Activated naive CD8-positive, alpha-beta T cell treated with anti-CD3 and anti-CD28 coated beads for 36 hours (primary cell): ENCODE results near the gene MLLT1. TPM values are rescaled to one million over a fixed set of nuclear protein-coding genes. Genes with fewer than 3 reads are reported as not detected.

ENCODE experiments used
- DNase-seq: peaks from one replicate; pipeline ENCODE4 v3.0.0; 2021
- H3K27ac Mint-ChIP-seq: one replicate; pipeline ENCODE4 v1.8.0; 2022; ENCODE audit warnings: mild to moderate bottlenecking, moderate library complexity, mixed read lengths
- H3K27me3 Mint-ChIP-seq: one replicate; pipeline ENCODE4 v1.8.0; 2022; ENCODE audit warnings: mild to moderate bottlenecking, mixed read lengths
- H3K36me3 Mint-ChIP-seq: one replicate; pipeline ENCODE4 v1.8.0; 2021; ENCODE audit warnings: mild to moderate bottlenecking, mixed read lengths
- H3K4me1 Mint-ChIP-seq: one replicate; pipeline ENCODE4 v1.8.0; 2021; ENCODE audit warnings: mixed read lengths
- H3K4me3 Mint-ChIP-seq: one replicate; pipeline ENCODE4 v1.8.0; 2022; ENCODE audit warnings: mild to moderate bottlenecking, moderate library complexity, mixed read lengths
- H3K9me3 Mint-ChIP-seq: one replicate; pipeline ENCODE4 v1.8.0; 2022; ENCODE audit warnings: mixed read lengths
- total RNA-seq, 2 experiments: library from RNA; stranded (reverse); gene quantifications; one replicate each; pipeline ENCODE4 v1.2.3, GENCODE V29; 2021

The MLLT1 gene
- total RNA-seq, 2 experiments from 2014 or later = 55.2 to 56.8 TPM

GRCh38 chr19:6236310-6237291, 43.2 kb downstream of the MLLT1 start:
- Mint-ChIP-seq H3K4me3 (no peak overlapping the region), H3K36me3 (no peaks in the 10 kb centered on the region), H3K27ac (no peak overlapping the region), H3K27me3 (no peaks in the 10 kb centered on the region), H3K9me3 (no peaks in the 10 kb centered on the region), H3K4me1 (peaks cover 40% of the 10 kb centered on the region)
- no peak for DNase-seq

GRCh38 chr19:6235031-6235951, 44.5 kb downstream of the MLLT1 start:
- Mint-ChIP-seq H3K27ac (no peak overlapping the region), H3K9me3 (no peaks in the 10 kb centered on the region), H3K27me3 (no peaks in the 10 kb centered on the region), H3K36me3 (peaks cover 4% of the 10 kb centered on the region), H3K4me1 (peaks cover 35% of the 10 kb centered on the region), H3K4me3 (no peak overlapping the region)
- no peak for DNase-seq

GRCh38 chr19:6234527-6234926, 45.2 kb downstream of the MLLT1 start:
- Mint-ChIP-seq H3K4me1 (peaks cover 33% of the 10 kb centered on the region), H3K27ac (peak overlapping the region; percentile 2), H3K4me3 (no peak overlapping the region)

GRCh38 chr19:6233827-6234511, 45.8 kb downstream of the MLLT1 start:
- H3K27ac Mint-ChIP-seq = no peak overlapping the region
- H3K4me1 Mint-ChIP-seq = peaks cover 31% of the 10 kb centered on the region
- H3K4me3 Mint-ChIP-seq = no peak overlapping the region
- H3K27me3 Mint-ChIP-seq = no peaks in the 10 kb centered on the region
- DNase-seq = no peak
- peaks cover 9% of the 10 kb centered on the region for H3K36me3 Mint-ChIP-seq
- no peaks in the 10 kb centered on the region for H3K9me3 Mint-ChIP-seq

More at GRCh38 chr19:6234527-6234926, 45.2 kb downstream of the MLLT1 start:
- peaks cover 6% of the 10 kb centered on the region for H3K36me3 Mint-ChIP-seq
- no peaks in the 10 kb centered on the region for H3K9me3 Mint-ChIP-seq
- H3K27me3 Mint-ChIP-seq = no peaks in the 10 kb centered on the region
- DNase-seq = no peak

GRCh38 chr19:6233056-6233826, 46.5 kb downstream of the MLLT1 start:
- no peaks in the 10 kb centered on the region for H3K27me3 Mint-ChIP-seq
- H3K9me3 Mint-ChIP-seq = no peaks in the 10 kb centered on the region
- no peak overlapping the region for H3K27ac Mint-ChIP-seq
- peaks cover 27% of the 10 kb centered on the region for H3K4me1 Mint-ChIP-seq
- H3K4me3 Mint-ChIP-seq = no peak overlapping the region
- no peak for DNase-seq
- H3K36me3 Mint-ChIP-seq = peaks cover 9% of the 10 kb centered on the region

GRCh38 chr19:6232601-6233055, 47.1 kb downstream of the MLLT1 start:
- Mint-ChIP-seq H3K4me3 (no peak overlapping the region), H3K27ac (no peak overlapping the region)

GRCh38 chr19:6230991-6231448, 48.8 kb downstream of the MLLT1 start:
- Mint-ChIP-seq H3K4me1 (peaks cover 23% of the 10 kb centered on the region), H3K4me3 (no peak overlapping the region), H3K27ac (no peak overlapping the region), H3K9me3 (no peaks in the 10 kb centered on the region), H3K36me3 (peaks cover 9% of the 10 kb centered on the region), H3K27me3 (no peaks in the 10 kb centered on the region)
- no peak for DNase-seq

More at GRCh38 chr19:6232601-6233055, 47.1 kb downstream of the MLLT1 start:
- no peaks in the 10 kb centered on the region for H3K9me3 Mint-ChIP-seq
- H3K4me1 Mint-ChIP-seq = peaks cover 23% of the 10 kb centered on the region
- peaks cover 9% of the 10 kb centered on the region for H3K36me3 Mint-ChIP-seq
- H3K27me3 Mint-ChIP-seq = no peaks in the 10 kb centered on the region
- DNase-seq = no peak

- H3K36me3 Mint-ChIP-seq = peaks cover 9% of the 10 kb centered on the region
Measured at GRCh38 chr19:6229951-6230712, 49.6 kb downstream of the MLLT1 start.

GRCh38 chr19:6229216-6229913, 50.4 kb downstream of the MLLT1 start:
- Mint-ChIP-seq H3K4me3 (no peak overlapping the region), H3K27ac (no peak overlapping the region), H3K27me3 (no peaks in the 10 kb centered on the region), H3K9me3 (no peaks in the 10 kb centered on the region), H3K4me1 (peaks cover 12% of the 10 kb centered on the region), H3K36me3 (peaks cover 9% of the 10 kb centered on the region)
- no peak for DNase-seq

More at GRCh38 chr19:6229951-6230712, 49.6 kb downstream of the MLLT1 start:
- Mint-ChIP-seq H3K4me3 (no peak overlapping the region), H3K27ac (no peak overlapping the region), H3K27me3 (no peaks in the 10 kb centered on the region), H3K4me1 (peaks cover 20% of the 10 kb centered on the region), H3K9me3 (no peaks in the 10 kb centered on the region)
- no peak for DNase-seq

GRCh38 chr19:6228551-6229215, 51.1 kb downstream of the MLLT1 start:
- Mint-ChIP-seq H3K27me3 (no peaks in the 10 kb centered on the region), H3K27ac (no peak overlapping the region)

GRCh38 chr19:6227936-6228325, 51.8 kb downstream of the MLLT1 start:
- Mint-ChIP-seq H3K4me3 (no peak overlapping the region), H3K4me1 (peaks cover 8% of the 10 kb centered on the region), H3K27me3 (no peaks in the 10 kb centered on the region), H3K9me3 (no peaks in the 10 kb centered on the region), H3K27ac (no peak overlapping the region), H3K36me3 (peaks cover 9% of the 10 kb centered on the region)
- no peak for DNase-seq

More at GRCh38 chr19:6228551-6229215, 51.1 kb downstream of the MLLT1 start:
- H3K4me3 Mint-ChIP-seq = no peak overlapping the region
- H3K9me3 Mint-ChIP-seq = no peaks in the 10 kb centered on the region
- no peak for DNase-seq
- peaks cover 9% of the 10 kb centered on the region for H3K36me3 Mint-ChIP-seq
- H3K4me1 Mint-ChIP-seq = peaks cover 9% of the 10 kb centered on the region

- H3K4me1 Mint-ChIP-seq = peaks cover 5% of the 10 kb centered on the region
- H3K27ac Mint-ChIP-seq = no peak overlapping the region
- no peak for DNase-seq
- H3K36me3 Mint-ChIP-seq = peaks cover 9% of the 10 kb centered on the region
- H3K9me3 Mint-ChIP-seq = no peaks in the 10 kb centered on the region
- H3K4me3 Mint-ChIP-seq = no peak overlapping the region
- H3K27me3 Mint-ChIP-seq = no peaks in the 10 kb centered on the region
Measured at GRCh38 chr19:6227156-6227935, 52.4 kb downstream of the MLLT1 start.
